GM12864 (cell line): Measurements from ENCODE around the gene RBBP4.
"Not testable (repeated sequence)": the region's sequence is repeated elsewhere in the genome, so short reads cannot be mapped to it uniquely, and the experiment has no call there.

ENCODE experiments used
- DNase-seq: peaks from one replicate; pipeline ENCODE4 v3.0.0-alpha.2; 2011; ENCODE audit warnings: low read depth
- H3K4me3 ChIP-seq: 2 replicates; pipeline ENCODE4 v1.5.1; 2011; ENCODE audit warnings: mild to moderate bottlenecking, low read depth, low read length, control low read depth
- TF ChIP-seq, protein P1 (sequence below): IDR thresholded peaks from 2 replicates; pipeline ENCODE4 v1.5.1; 2011; ENCODE audit warnings: low read depth, mild to moderate bottlenecking, moderate library complexity, low read length, control low read depth, inconsistent platforms; ENCODE audit errors: missing control alignments

RBBP4 gene

DNA sequence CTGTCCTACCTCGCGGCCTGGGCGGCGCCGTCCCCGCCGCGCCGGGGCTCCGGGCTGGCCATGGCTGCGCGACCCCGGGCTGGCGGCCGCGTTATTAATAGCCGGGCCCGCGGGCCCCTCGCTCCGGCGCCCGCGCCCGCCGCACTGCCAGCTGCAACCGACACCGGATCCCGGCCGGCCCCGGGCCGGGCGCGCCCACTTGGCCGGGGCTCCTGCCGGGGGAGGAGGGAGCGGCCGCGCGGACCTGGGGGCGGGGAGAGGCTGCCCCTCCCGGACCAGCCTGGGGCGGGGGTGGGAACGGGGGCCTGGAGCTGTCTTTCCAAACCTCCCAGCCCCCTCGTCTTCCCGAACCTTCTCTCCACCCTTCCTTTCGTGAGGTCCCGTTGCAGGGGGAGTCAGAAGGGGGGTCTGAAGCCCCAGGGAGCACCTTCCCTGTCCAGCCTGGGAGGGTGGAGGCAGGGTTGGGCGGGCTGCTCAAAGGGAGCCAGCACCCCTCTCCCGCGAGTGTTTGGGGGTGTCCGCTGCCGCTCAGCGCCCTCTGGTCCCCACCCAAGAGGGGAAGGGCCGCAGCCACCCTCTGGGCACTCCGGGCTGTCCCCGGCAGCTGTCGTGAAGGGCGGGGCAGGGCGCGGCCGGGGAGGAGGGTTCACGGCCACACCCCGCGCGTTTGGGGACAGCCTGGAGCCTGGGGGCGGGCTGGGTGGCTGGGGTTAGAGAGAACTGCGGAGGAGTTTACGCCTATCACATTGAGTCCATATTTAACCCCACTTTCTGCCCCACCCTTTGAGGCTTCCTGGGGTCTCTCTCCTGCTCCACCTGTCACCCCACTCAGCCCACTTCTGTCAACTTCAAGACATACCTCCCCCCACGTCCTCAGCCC, 51.8 kb downstream of the RBBP4 start, which contains the start of gene SYNC:
SYNC (minus strand) TSS at position 172 of the 880 bp plus-strand sequence; CDS start at position 62, 110 bp downstream.
- H3K4me3 ChIP-seq, result peak within 1 kb of the TSS; percentile 30
- no peak for DNase-seq
- TF ChIP-seq, protein P1, sequence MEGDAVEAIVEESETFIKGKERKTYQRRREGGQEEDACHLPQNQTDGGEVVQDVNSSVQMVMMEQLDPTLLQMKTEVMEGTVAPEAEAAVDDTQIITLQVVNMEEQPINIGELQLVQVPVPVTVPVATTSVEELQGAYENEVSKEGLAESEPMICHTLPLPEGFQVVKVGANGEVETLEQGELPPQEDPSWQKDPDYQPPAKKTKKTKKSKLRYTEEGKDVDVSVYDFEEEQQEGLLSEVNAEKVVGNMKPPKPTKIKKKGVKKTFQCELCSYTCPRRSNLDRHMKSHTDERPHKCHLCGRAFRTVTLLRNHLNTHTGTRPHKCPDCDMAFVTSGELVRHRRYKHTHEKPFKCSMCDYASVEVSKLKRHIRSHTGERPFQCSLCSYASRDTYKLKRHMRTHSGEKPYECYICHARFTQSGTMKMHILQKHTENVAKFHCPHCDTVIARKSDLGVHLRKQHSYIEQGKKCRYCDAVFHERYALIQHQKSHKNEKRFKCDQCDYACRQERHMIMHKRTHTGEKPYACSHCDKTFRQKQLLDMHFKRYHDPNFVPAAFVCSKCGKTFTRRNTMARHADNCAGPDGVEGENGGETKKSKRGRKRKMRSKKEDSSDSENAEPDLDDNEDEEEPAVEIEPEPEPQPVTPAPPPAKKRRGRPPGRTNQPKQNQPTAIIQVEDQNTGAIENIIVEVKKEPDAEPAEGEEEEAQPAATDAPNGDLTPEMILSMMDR, result no peak

DNA sequence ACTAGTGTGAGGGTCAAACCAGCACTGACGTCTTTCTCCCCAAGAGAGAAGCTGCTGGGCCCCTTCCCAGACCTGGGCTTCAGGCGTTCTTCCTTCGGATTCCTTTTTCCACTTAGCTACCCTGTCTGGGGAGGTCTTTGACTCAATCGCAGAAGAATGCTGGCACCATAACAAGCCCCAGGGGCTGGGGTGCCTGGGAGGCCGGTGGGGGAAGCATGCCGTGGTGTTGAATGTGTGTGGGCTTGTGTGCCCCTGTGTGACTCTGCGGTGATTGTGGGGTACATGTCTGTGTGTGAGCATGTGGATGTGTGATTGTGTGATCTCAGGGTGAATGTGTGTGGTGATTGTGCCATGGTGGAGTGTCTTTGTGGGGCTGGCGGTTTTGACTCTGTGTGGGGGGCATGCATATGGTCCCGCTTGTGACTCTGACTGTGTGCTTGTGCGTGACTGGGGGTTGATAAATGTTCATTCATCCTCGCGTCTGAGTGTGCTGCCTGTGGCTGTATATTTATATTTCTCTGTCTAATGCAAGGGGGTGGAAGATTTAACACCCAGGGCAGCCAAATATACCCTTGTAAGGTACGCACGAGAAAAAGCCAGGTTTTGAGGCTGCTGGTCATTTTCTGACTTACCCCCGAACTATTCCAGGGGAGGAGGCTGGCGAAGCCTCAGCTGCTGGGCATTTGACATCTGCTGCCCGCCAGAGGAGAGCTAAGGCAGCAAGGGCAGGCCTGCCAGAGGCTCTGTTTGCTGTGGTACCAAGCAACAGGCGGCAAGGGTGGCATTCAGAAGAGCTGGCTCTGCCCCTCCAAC, 52.7 kb downstream of the RBBP4 start:
- TF ChIP-seq, protein P1, result no peak
- no peak for DNase-seq
- no peak overlapping the region for H3K4me3 ChIP-seq

DNA sequence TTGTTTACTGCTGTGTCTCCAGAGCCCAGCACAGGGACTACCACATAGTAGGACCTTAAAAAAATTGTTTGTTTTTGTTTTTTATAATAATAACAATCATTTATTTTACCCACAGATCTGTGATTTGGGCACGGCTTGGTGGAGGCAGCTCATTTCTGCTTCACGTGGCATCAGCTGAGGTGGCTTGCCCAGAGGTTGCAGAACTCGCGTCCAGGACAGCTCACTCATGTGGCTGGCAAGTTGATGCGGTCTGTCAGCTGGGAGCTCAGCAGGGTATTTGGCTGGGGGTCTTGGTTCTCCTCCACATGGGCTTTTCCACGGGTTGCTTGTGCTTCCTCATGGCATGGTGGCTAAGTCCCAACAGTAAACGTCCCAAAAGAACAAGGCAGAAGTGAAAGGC, 54.5 kb downstream of the RBBP4 start:
- no peak for DNase-seq
- no peak overlapping the region for H3K4me3 ChIP-seq
- TF ChIP-seq, protein P1, result no peak

DNA sequence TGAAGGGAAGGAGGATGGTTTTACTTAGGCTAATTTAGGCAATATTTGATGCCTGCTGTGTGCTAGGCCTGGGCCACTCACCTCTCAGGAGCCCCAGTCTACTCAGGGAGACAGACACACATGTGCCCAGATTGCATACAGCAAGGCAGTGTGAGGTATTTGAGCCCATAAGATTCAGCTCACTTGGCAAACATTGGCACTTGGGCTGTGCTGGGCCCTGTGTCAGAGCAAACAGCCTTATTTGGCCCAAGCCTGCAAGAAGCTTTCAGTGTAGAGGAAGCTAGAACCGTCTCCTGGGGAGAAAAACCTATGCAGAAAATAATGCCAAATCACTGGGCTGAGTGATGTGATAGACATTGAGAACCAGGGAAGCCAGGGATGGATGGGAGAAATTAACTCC, 55.5 kb downstream of the RBBP4 start:
- DNase-seq, result no peak
- TF ChIP-seq, protein P1, result no peak
- H3K4me3 ChIP-seq, result no peak overlapping the region

DNA sequence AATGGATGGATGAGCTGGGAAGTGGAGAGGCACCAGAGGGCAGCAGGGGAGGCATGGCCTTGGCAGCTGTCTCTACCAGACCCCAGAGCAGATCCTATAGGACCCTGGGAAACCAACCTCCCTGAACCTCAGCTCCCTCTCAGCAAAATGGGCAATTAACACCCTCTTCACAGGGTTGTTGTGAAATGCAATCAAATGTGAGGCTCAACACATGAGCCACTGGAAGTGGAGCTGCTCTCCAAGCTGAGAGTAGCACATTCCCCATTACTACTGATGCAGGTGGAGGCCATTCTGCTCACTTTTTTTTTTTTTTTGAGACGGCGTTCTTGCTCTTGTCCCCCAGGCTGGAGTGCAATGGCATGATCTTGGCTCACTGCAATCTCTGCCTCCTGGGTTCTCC, 58.1 kb downstream of the RBBP4 start:
- H3K4me3 ChIP-seq, result no peak overlapping the region
- TF ChIP-seq, protein P1, result no peak
- DNase-seq, result no peak

DNA sequence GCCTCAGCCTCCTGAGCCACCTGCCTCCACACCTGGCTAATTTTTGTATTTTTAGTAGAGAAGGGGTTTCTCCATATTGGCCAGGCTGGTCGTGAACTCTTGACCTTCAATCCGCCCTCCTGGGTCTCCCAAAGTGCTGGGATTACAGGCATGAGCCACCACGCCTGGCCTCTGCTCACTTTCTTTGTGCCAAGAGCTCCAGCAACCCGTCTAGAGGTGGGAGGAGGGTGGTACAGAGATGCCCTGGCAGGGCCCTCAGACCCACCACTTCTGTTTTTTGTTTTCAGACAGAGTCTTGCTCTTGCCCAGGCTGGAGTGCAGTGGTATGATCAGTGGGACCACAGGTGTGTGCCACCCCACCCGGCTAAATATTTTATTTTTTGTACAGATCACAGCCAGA, 58.5 kb downstream of the RBBP4 start:
- TF ChIP-seq, protein P1, result no peak
- no peak overlapping the region for H3K4me3 ChIP-seq
- DNase-seq, result no peak

DNA sequence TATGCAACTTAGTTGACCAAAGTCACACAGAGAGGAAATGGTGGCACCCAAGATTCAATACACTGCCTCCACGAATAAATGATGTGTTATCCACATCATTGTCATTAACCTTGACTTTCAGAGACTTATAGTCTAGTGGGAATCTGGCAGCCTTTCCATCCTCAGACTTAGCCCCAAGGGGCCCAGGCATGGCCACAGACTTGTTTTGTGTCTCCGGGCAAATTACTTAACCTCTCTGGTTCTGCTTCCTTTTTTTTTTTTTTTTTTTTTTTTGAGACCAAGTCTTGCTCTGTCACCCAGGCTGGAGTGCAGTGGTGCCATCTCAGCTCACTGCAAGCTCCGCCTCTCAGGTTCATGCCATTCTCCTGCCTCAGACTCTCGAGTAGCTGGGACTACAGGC, 60.2 kb downstream of the RBBP4 start:
- DNase-seq, result not testable (repeated sequence)

More for the DNA sequence above, 60.2 kb downstream of the RBBP4 start:
- H3K4me3 ChIP-seq, result not testable (repeated sequence)
